PC-9 (cell line): ENCODE measurements around the gene OPTC.

Experiments
- CTCF ChIP-seq: fragments of 200-600 bp; sonication (generic); conservative IDR thresholded peaks from 2 replicates; pipeline ENCODE4 v1.6.1; 2017; ENCODE audit warnings: mixed run types, antibody characterized with exemption, mild to moderate bottlenecking, moderate library complexity
- EZH2 ChIP-seq: fragments of 200-600 bp; sonication (generic); IDR thresholded peaks from 2 replicates; pipeline ENCODE4 v1.8.0; 2017; ENCODE audit warnings: antibody characterized with exemption, low read depth

- TF ChIP-seq CTCF (no peak), EZH2 (no peak)
Measured at GRCh38 chr1:203444171-203444576, 49.8 kb upstream of the OPTC start.
